Measurements from ENCODE around the gene PKIB.
A peak's percentile ranks its signal among the peaks of the same experiment; 100 is the strongest.
"Not testable (repeated sequence)": the region's sequence is repeated elsewhere in the genome, so short reads cannot be mapped to it uniquely, and the experiment has no call there.

PKIB gene

GRCh38 chr6:122713138-122713537, 102.9 kb downstream of the PKIB start:
- no peak for DNase-seq

- no peak for DNase-seq
Measured at GRCh38 chr6:122714059-122714458, 103.9 kb downstream of the PKIB start.

- DNase-seq = no peak
Measured at GRCh38 chr6:122715725-122716124, 105.5 kb downstream of the PKIB start.

- peak in 1 of 2 donors; percentile 25 for DNase-seq
Measured at GRCh38 chr6:122717350-122717749, 107.1 kb downstream of the PKIB start.

GRCh38 chr6:122718616-122719015, 108.4 kb downstream of the PKIB start:
- no peak for DNase-seq

GRCh38 chr6:122719176-122719575, 109.0 kb downstream of the PKIB start:
- no peak for DNase-seq

GRCh38 chr6:122722746-122723145, 112.5 kb downstream of the PKIB start:
- DNase-seq = no peak

- no peak for DNase-seq
Measured at GRCh38 chr6:122726649-122727048, 116.4 kb downstream of the PKIB start.

- no peak for DNase-seq
Measured at GRCh38 chr6:122727244-122727643, 117.0 kb downstream of the PKIB start.

- DNase-seq = no peak
Measured at GRCh38 chr6:122730334-122730733, 120.1 kb downstream of the PKIB start.

- peak in 1 of 2 donors; percentile 50 for DNase-seq
Measured at GRCh38 chr6:122730775-122731386, 120.7 kb downstream of the PKIB start.

- DNase-seq = no peak
Measured at GRCh38 chr6:122733259-122733658, 123.1 kb downstream of the PKIB start.

GRCh38 chr6:122734529-122735395, 124.6 kb downstream of the PKIB start:
- DNase-seq = no peak

GRCh38 chr6:122735582-122735981, 125.4 kb downstream of the PKIB start:
- no peak for DNase-seq

- DNase-seq = no peak
Measured at GRCh38 chr6:122736163-122736562, 126.0 kb downstream of the PKIB start.

GRCh38 chr6:122736616-122737015, 126.4 kb downstream of the PKIB start:
- no peak for DNase-seq

GRCh38 chr6:122740091-122740490, 129.9 kb downstream of the PKIB start:
- no peak for DNase-seq

GRCh38 chr6:122740936-122741335, 130.7 kb downstream of the PKIB start:
- no peak for DNase-seq

GRCh38 chr6:122744247-122744646, 134.0 kb downstream of the PKIB start:
- DNase-seq = not testable (repeated sequence)

- not testable (repeated sequence) for DNase-seq
Measured at GRCh38 chr6:122744856-122745255, 134.7 kb downstream of the PKIB start.

GRCh38 chr6:122746688-122747087, 136.5 kb downstream of the PKIB start:
- no peak for DNase-seq

- DNase-seq = no peak
Measured at GRCh38 chr6:122747573-122747972, 137.4 kb downstream of the PKIB start.

- not testable (repeated sequence) for DNase-seq
Measured at GRCh38 chr6:122748945-122749344, 138.7 kb downstream of the PKIB start.

GRCh38 chr6:122749451-122750050, 139.3 kb downstream of the PKIB start:
- no peak for DNase-seq
